DMS153 (cell line): ENCODE results near the gene KCNJ12.
"Not testable (repeated sequence)": the region's sequence is repeated elsewhere in the genome, so short reads cannot be mapped to it uniquely, and the experiment has no call there.

Source experiments
- DNase-seq: peaks from one replicate; lab custom pipeline; 2025; lab: John Stamatoyannopoulos, UW

Gene KCNJ12

DNA sequence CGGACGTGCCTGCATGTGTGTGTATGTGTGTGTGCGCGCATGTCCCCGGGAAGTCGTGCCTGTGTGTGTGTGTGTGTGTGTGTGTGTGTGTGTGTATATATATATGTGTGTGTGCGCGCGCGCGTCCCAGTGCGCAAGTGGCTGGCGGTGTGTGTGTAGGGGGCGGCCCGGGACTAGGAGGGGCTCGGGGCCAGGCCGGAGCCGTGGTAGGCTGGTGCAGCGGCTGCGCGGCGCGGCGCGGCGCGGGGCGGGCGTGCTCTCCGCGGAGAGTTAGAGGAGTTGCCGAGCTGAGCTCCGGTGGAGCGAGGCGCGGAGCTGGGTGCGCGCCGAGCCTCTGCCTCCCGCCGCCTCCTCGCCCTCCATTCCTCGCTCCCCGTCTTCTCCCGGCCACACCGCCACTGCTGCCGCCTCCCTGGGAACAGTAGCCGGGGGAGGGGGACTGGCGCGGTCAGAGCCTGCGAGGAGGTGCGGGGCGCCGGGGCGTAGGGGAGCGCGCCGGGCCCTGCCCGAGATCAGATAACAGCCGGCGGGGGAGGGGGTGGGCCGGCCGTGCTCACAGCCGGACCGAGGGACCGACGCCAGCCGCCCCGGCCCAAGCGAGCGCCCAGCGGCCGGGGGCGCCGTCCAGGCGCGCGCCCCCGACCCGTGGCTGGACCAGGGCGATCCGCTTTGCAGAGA lies at the start of gene KCNJ12:
KCNJ12 (plus strand) TSS at position 277 of the 678 bp plus-strand sequence. CDS start 38,986 bp downstream, outside the sequence.
- DNase-seq, result no peak

DNA sequence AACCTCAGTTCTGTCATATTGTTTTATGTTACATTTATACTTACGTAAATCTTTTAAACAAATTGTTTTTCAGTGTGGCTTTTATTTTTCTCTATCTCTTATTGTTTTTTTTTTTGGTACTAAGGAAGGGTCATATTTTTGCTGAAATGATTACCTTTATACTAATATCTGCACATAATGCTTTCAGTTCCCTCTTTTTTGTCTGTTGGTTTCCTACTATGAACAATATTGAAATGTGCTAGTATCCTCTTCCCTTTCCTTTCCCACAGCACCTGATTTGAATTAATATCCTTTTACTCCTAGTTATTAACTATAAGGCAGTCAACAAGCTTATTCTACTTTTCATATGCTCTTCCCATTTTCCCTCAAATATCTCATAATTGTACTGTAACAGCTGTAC lies 48.2 kb upstream of the KCNJ12 start:
- DNase-seq, result not testable (repeated sequence)

GRCh38 chr17:21328778-21329177 lies 47.4 kb upstream of the KCNJ12 start:
- not testable (repeated sequence) for DNase-seq

GRCh38 chr17:21330436-21331160 lies 45.6 kb upstream of the KCNJ12 start:
- DNase-seq, result no peak

DNA sequence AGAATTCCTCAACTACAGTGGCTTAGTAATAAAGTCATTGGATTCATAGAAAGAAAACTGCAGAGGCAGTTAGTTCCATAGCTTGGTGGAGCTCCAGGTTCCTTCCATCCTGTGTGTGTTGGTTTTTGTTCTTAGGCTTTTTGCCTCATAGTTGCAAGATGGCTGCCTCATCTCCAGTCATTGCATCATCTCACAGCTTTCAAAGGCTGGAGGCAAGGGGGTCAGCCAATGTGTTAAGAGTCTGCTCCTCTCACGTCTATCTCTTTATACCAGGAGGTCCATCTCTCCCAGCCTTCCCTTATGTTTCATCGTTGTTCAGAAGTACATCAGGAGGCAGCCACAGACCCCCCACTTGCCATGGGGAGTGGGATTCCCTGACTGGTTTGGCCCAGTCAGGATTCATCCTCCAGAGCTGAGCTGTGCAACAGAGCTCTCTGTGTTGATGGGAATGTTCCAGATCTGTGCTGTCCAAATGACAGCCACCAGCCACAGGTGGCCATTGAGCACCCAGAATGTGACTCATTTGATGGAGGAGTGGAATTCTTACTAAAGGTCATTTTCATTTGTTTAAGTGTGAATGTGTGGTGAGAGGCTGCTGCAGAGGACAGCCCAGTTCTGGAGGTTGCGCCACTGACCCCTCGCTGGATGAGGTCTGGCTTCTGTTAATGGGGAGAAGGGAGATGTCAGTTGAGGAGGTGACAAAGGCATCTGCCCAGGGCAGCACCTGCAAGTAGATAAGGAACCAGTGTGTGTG lies 39.4 kb upstream of the KCNJ12 start:
- DNase-seq, result not testable (repeated sequence)

- DNase-seq, result not testable (repeated sequence)
Observed at GRCh38 chr17:21337981-21338625, 38.1 kb upstream of the KCNJ12 start.

DNA sequence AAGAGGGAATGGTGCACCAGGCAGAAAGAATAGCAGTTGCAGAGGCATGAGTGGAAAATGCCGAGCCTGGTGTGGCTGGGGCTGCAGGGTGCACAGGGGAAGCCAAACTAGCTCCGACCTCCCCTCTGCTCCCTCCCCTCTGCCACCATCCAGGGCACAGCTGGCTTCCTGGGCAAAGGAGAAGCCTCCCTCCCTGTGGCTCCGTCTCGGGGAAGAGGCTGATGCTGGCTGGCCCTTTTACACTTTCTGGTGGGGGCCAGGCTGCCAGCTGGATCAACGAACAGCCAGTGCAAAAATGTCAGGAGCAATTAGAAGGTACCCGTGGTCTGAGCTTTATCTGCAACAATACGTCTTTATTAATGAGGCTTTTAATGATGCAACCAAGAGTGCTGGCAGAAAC lies 37.1 kb upstream of the KCNJ12 start:
- DNase-seq, result no peak

DNA sequence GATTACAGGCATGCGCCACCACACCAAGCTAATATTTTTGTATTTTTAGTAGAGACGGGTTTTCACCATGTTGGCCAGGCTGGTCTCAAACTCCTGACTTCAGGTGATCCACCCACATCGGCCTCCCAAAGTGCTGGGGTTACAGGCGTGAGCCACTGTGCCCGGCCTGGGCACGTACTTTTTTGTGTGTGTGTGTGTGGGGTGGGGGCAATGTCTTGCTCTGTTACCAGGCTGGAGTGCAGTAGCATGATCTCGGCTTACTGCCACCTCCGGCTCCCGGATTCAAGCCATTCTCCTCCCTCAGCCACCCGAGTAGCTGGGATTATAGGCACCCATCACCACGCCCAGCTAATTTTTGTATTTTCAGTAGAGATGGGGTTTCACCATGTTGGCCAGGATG lies 36.6 kb upstream of the KCNJ12 start:
- not testable (repeated sequence) for DNase-seq

DNA sequence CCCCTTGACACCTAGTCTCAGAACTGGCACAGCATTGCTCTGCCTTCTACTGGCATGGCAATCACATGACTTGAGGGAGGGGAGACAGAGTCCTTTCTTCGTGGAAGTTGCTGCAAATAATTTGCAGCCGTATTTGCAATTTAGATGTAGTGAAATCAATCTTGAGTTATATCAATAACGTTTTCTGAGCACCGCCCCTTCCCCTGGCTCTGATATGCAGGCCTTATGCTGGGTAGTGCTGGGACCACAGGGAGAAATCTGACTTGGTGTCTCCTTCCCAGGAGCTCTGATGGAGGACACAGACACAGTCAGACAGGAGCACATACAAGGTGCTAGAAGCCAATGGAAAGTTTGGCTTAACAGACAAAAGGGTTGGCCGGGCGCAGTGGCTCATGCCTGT lies 35.8 kb upstream of the KCNJ12 start:
- DNase-seq, result not testable (repeated sequence)

GRCh38 chr17:21341279-21341678 lies 34.9 kb upstream of the KCNJ12 start:
- not testable (repeated sequence) for DNase-seq

- not testable (repeated sequence) for DNase-seq
Observed at GRCh38 chr17:21341925-21342540, 34.1 kb upstream of the KCNJ12 start.

GRCh38 chr17:21343061-21343949 lies 32.9 kb upstream of the KCNJ12 start:
- not testable (repeated sequence) for DNase-seq

DNA sequence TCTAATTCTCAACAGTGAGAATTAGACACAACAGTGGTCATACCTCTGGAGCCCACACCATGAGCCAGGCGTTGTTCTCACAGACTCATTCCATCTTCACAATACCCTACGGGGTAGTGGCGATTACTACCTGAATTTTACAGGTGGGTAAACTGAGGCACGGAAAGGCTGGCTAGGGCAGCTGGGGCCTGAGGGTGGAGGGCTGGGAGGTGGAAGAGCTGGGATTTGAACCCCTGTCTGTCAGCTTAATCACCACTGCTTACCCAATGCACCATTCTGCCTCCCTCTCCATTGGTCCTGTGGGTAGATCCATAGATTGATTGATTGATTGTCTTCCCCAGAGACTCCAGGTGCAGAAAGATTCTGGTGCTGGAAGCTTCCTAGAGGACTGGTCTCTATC lies 31.4 kb upstream of the KCNJ12 start:
- not testable (repeated sequence) for DNase-seq

DNA sequence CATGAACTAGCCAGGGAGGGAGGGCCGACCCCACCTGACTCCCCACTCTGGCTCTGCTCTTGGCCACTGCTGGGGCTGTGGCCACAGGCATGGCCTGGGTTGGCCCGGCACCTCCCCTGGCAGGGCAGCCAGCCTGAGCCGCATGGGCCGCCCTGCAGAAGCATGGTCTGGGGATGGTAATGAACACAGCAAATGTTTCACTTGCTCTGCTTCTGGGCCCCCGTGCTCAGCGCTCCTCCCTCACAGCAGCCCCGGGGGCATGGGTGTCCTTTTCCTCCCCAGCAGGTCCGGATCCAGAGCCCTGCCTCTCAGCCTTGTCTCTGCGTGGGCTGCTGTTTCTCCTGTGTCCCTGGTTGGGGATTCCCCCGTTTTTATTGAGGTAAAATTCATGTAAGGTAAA lies 30.9 kb upstream of the KCNJ12 start:
- DNase-seq, result no peak

DNA sequence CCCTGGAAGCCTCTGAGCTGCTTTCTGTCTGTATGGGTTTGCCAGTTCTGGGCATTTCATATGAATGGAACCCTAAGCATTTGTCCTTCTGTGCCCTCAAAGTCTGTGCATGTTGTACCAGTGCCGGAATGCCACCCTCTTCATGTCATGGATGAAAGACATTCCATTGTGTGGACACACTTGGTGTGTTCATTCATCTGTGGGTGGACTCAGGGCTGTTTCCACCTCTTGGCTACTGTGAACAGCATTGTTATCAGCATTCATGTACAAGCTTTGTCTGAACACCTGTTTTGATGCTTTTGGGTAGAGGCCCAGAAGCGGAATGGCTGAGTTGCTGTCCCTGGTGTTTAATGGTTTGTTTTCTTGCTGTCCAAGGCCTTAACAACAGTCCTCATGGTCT lies 30.1 kb upstream of the KCNJ12 start:
- not testable (repeated sequence) for DNase-seq

DNA sequence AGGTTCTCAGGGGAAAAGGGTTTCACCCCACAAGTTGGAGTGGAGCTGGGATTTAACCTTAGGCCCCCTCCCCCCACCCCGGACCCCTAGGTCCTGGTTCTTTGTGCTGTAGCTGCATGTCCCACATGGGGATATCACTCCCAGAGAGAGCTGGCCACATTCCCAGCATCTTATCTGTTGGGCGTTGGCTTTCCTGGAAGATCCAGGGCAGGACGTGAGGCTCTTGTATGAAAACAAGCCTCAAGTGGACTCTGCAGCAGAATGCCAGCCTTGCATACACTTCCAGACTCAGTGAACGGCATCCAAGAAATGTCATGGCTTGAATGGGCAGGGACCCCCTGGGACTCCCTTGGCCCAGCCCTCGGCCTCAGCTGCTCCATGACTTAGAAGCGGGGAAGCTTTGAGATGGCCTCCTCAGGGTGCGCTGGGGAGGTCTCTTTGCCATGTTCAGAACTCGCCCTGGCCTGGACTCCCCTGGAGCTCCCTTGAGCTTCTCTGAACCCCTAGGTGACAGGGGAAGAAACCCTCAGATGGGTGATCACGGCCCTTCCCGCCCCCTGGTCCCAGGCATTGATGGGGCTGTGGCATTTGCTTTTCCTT lies 29.4 kb upstream of the KCNJ12 start:
- DNase-seq, result not testable (repeated sequence)

DNA sequence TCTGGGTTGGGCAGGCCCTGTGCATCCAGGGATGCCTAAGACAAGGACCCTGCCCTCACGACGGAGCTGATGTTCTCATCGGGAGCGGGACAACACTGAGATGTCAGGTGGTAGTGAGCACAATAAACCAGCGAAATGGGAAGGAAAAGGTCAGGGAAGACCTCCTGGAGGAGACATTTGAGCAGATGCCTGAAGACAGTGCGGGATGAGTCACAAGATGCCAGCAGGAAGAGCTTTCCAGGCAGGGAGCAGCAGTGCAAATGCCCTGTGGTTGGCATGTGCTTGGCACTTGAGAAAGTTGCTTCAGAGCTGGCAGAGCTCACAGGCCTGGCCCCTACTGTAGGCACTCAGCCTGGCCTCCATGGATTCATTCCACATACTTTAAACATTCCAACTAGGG lies 28.5 kb upstream of the KCNJ12 start:
- DNase-seq, result not testable (repeated sequence)

- not testable (repeated sequence) for DNase-seq
Observed at GRCh38 chr17:21348081-21348925, 27.9 kb upstream of the KCNJ12 start.

DNA sequence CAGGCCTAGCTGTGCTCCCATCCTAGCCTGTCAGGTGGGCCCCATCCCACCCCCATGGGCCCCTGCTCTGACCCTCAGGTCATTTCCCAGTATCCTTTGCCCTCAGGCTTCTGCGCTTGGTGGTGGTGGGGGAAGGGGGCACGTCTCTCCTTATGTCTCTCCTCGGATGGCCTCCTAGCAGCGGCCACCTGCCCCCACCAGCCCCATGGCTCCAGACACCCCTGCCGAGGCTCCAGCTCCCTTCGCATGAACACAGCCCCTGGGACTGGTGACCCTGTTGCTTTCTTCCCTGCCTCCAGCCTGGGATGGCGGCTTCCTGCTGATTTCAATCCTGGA lies 27.3 kb upstream of the KCNJ12 start:
- DNase-seq, result not testable (repeated sequence)
